Measurements from ENCODE around the gene IRX1. TPM values are rescaled to one million over a fixed set of nuclear protein-coding genes. Genes with fewer than 3 reads are reported as not detected.
A peak's percentile ranks its signal among the peaks of the same experiment; 100 is the strongest.

IRX1 gene
- total and polyA plus RNA-seq, 2 experiments from 2014 or later: 142 to 168 TPM

DNA sequence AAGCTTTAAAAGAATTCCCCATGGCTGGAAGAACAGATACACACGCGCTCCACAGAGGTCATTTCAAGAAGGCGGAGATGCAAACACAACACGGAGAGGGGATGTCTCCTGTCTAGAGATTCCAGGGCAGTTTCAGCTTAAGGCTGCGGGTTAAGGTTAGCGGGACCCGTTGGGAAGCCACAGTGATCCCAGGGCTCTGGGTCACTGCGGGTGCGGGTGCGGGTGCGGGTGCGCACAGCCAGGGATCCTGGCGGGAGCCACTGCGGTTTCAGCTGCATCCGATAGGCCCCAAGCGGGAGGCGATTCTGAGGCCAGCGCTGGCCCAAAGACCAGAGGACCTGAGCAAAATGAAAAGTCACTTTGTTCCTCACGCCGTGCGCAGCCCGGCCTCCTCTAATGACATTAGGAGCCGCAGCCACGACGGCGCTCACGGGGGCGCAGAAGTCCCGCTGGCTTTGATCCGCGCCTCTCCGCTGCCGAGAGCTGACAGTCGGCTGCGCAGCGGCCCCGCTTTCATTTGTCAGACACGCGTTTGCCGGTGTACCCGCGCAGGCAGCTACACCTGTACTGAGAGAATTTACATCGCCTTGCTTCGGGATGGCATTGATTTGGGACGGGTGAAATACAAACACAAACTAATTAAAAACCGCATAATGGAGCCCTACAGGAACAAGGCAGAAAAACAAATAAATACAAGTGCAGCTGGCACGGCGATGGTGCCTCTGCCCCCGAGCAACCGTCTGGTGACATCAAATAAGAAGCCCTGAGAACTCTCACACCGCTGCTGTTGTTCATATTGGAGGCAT lies 5.3 kb upstream of the IRX1 start:
- no peak for DNase-seq (ENCODE audit: low read depth in 1 of 2, low spot score in 1 of 2)
- H3K4me1 ChIP-seq (ENCODE audit: low read depth): peaks cover 8% of the 10 kb centered on the region
- H3K27me3 ChIP-seq: peaks cover 98% of the 10 kb centered on the region
- peak overlapping the region; percentile 10 for H3K4me3 ChIP-seq
- no peaks in the 10 kb centered on the region for H3K36me3 ChIP-seq
- H3K9me3 ChIP-seq (ENCODE audit: low read depth): no peaks in the 10 kb centered on the region
- no peak overlapping the region for H3K27ac ChIP-seq
- TF ChIP-seq, protein P1, sequence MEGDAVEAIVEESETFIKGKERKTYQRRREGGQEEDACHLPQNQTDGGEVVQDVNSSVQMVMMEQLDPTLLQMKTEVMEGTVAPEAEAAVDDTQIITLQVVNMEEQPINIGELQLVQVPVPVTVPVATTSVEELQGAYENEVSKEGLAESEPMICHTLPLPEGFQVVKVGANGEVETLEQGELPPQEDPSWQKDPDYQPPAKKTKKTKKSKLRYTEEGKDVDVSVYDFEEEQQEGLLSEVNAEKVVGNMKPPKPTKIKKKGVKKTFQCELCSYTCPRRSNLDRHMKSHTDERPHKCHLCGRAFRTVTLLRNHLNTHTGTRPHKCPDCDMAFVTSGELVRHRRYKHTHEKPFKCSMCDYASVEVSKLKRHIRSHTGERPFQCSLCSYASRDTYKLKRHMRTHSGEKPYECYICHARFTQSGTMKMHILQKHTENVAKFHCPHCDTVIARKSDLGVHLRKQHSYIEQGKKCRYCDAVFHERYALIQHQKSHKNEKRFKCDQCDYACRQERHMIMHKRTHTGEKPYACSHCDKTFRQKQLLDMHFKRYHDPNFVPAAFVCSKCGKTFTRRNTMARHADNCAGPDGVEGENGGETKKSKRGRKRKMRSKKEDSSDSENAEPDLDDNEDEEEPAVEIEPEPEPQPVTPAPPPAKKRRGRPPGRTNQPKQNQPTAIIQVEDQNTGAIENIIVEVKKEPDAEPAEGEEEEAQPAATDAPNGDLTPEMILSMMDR (IDR thresholded peaks at IDR 0.05; ENCODE audit: low read depth, low read length): no peak

DNA sequence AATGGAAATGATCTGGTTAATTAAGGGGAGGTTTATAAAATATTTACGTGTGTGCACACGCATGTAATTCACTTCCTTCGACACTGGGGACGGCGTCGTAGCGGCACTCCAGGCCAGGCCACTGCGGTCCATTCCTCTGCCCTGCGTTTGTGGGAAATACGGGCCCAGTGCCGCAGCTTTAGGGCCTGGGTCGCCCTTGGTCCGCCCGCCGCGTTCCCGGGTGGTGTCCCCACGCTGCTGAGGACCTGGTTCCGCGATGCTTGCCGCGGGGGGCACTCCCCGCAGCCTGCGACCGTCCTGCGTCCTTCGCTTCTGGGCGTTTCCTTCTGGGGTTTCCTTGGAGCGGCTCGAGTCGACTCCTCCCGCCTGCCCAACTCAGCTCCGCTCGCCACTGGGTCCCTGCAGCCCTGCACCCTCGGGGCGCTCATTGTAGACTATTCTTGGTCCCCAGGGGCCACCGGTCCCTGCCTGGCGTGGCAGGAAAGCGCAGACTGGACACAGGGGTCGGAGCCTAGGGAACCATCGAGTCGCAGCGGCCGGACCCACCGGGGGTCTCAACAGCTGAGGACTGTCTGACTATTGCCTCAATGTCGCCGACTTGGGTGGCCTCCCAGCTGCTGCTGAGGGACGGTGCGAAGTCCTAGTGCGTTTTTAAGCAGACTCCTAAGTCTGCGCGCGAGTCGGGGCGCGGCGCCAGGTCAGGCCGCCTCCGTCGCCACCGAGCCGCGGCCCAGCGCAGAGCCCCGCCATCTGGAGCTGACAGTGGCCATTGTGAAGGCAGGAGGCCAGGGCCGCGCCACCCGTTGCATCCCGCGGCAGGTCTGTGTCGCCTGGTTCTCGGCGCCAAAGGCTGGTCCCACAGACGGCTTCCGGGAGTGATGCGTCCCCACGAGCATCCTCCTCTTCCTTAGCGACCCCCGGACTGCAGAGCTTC lies 4.4 kb upstream of the IRX1 start:
- Histone ChIP-seq H3K36me3 (no peaks in the 10 kb centered on the region), H3K27me3 (peaks cover 92% of the 10 kb centered on the region), H3K4me3 (peak overlapping the region; percentile 10), H3K27ac (no peak overlapping the region), H3K4me1 (ENCODE audit: low read depth) (peaks cover 4% of the 10 kb centered on the region), H3K9me3 (ENCODE audit: low read depth) (no peaks in the 10 kb centered on the region)
- DNase-seq (ENCODE audit: low read depth in 1 of 2, low spot score in 1 of 2): no peak
- TF ChIP-seq, protein P1 (IDR thresholded peaks at IDR 0.05; ENCODE audit: low read depth, low read length): no peak

DNA sequence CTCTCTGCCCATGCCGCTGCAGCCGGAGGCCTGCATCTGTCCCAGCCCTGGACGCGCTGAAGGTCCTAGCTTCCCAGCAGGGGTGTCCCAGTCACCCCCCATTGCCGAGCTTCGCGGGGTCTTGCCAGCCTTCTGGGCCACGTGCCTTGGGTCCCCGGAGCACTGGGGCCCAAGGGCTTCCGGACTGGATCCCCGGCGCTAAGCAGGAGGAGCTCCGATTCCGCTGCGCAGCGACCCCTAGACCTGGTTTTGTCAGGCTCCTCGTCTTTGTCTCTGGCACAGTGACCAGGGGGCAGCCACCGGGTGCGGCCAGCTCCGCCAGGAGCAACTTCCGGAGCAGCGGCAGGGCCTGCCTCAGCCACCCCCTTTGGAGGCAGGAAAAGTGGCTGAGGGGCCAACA lies 3.3 kb upstream of the IRX1 start:
- Histone ChIP-seq H3K4me1 (ENCODE audit: low read depth) (peaks cover 4% of the 10 kb centered on the region), H3K27ac (no peak overlapping the region), H3K36me3 (no peaks in the 10 kb centered on the region), H3K27me3 (peaks cover 92% of the 10 kb centered on the region), H3K9me3 (ENCODE audit: low read depth) (no peaks in the 10 kb centered on the region), H3K4me3 (no peak overlapping the region)
- TF ChIP-seq, protein P1 (IDR thresholded peaks at IDR 0.05; ENCODE audit: low read depth, low read length): no peak
- no peak for DNase-seq (ENCODE audit: low read depth in 1 of 2, low spot score in 1 of 2)

DNA sequence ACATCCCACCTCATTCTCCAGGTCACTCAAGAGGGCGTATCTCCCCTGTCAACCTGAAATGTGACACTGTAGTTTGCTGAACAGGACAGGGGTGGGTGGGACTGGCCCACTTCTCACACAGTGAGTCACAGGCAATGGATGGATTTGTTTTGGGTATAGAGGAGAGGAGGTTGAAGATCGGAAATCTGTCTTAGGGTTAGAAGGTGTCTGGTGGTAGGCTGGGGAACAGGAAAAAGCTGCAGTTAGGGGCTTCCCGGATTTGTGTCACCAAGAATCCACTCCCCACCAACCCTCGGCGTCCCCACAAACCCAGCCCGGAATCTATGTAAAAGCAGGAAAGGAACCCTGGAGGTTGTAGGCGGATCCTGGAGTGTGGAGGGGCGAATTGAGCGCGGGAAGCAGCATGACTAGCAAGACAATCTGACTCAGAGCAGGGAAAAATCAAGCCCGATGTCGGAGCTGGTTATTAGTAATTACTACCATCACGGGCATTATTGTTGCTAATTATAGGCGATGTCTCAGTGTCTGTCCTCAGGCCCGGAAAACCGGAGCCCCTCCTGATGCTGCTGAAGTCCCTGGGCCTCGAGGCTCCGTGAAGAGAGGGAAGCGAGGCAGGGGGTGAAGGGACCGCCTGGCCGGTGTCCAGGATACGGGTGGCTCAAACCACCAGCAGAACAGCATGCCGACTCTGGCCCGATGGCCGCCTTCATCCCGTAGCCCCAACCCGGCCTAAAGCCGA lies 1.7 kb upstream of the IRX1 start:
- H3K4me3 ChIP-seq: peak overlapping the region; percentile 65
- peaks cover 92% of the 10 kb centered on the region for H3K27me3 ChIP-seq
- TF ChIP-seq, protein P1 (IDR thresholded peaks at IDR 0.05; ENCODE audit: low read depth, low read length): no peak
- no peak overlapping the region for H3K27ac ChIP-seq
- no peaks in the 10 kb centered on the region for H3K9me3 ChIP-seq (ENCODE audit: low read depth)
- no peak for DNase-seq (ENCODE audit: low read depth in 1 of 2, low spot score in 1 of 2)
- H3K36me3 ChIP-seq: no peaks in the 10 kb centered on the region
- peaks cover 4% of the 10 kb centered on the region for H3K4me1 ChIP-seq (ENCODE audit: low read depth)

DNA sequence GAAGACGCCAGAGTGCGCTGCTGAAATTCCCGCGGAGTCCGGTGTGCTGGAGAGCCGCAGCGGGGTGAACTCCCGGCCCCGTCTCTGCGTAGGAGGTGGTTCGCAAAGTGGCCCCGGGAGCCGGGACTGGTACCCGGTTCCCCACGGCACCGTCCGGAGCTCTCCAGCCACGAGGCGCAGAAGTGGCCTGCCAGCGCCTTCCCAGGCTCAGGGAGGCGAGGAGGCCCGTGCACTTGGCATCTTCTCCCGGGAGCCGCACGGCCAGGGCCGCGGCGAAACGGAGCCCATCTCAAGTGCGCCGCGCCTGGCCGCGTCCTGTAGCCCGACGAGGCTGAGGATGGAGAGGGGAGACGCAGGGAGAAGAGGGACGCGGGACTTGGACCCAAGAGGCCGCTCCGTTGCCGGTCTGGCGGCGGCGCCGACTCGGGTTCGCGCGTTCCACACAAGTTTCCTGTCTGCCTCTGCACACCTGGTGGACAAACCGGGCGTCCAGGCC lies 1.1 kb upstream of the IRX1 start:
- Histone ChIP-seq H3K27me3 (peaks cover 92% of the 10 kb centered on the region), H3K27ac (peak overlapping the region; percentile 13), H3K4me3 (peak overlapping the region; percentile 65), H3K9me3 (ENCODE audit: low read depth) (no peaks in the 10 kb centered on the region), H3K36me3 (peaks cover 1% of the 10 kb centered on the region), H3K4me1 (ENCODE audit: low read depth) (peaks cover 4% of the 10 kb centered on the region)
- TF ChIP-seq, protein P1 (IDR thresholded peaks at IDR 0.05; ENCODE audit: low read depth, low read length): no peak
- peak in 1 of 2 donors; percentile 74 for DNase-seq (ENCODE audit: low read depth in 1 of 2, low spot score in 1 of 2)
